HCEC 1CT (cell line): Measurements from ENCODE around the gene H1-8.

ENCODE experiments used
- DNase-seq: peaks from one replicate; pipeline ENCODE4 v3.0.0-alpha.2; 2017

Gene H1-8

DNA sequence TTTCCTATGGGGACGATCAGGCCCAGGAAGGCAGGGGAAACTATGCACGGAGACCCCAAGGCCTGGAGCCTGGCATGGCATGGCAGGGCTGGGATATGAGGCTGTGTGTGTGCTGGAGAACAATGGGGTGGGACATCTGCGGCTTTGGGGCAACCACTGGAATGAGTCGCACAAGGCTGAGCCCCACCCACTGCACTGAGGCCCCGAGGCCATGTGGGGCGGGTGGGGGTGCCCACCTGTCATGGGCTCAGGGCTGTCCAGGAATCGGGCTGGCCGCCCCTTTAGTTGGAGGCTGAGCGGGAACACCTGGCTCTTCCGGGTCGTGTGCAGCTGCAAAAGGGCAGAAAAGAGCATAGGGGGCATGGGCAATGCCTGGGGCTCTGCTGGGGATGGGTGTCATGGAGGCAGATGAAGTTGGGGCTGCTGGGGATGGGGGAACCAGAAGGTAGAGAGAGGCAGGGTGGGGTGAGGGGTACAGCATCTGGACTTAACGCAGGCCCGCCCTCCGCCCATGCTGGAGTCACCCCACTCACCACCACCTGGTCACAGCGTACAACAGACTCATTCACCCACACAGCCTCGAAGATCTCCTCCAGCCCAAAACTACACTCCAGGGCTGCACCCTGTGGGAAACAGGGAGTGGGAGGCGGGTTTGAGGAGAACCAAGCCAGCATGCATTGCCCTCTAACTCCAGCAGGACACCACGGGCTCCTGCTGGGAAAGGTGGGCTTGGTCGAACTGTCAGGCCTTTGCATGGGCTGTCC, 32.4 kb downstream of the H1-8 start:
- no peak for DNase-seq

DNA sequence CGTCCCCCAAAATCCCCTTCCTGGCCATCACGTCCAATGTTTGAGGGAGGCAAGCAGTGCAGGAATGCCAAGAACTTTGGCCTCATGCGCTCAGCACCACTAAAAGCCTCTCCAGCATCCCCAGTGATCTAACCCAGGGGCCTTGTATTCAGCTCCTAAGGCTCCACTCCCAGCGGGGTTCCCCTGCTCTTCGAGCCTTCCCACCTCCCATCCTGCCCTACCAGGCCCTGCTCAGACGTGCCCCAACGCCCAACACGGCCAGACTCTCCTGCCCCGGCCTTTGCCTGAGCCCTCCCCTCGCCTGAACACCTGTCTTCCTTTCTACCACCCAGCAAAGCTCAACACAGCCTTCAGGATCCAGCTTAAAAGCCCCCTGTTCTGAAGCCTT, 33.0 kb downstream of the H1-8 start:
- no peak for DNase-seq

DNA sequence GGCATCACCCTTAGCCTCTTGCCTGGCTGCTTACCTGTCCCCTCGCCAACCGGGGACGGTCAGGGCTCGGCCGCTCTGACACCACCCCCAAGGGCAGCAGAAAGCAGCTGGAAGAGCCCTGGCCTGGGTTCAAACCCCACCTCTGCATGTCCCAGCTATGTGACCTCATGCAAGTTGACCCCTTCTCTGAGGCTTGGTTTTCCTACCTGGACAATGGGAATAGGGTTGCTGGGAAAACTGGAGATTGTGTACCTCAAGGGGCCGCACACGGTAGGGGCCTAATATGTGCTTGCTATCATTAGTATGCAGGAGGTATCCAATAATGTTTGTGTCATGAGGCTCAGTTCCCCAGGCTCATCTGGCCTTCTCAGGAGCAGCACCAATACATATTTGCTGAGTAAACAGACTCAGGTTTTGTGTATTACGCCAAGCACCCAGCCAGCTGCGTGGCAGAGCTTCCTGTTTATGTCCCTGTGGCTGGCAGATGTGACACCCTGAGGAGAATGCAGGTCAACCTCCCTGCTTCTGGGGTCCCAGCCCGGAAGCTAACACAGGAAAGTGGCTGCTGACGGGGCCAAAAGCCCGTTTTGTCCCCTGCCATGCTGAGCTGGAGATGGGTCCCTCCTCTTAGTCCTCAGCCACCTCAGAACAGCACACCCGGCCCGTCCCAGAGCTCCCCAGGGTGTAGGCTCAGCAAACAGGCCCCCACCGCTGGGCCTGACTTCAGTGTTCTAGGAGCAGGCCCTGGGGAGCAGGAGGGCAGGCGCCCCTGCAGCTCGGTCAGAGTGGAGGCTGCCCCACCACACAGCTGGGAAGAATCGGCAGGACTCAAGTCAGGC, 33.8 kb downstream of the H1-8 start:
- no peak for DNase-seq

DNA sequence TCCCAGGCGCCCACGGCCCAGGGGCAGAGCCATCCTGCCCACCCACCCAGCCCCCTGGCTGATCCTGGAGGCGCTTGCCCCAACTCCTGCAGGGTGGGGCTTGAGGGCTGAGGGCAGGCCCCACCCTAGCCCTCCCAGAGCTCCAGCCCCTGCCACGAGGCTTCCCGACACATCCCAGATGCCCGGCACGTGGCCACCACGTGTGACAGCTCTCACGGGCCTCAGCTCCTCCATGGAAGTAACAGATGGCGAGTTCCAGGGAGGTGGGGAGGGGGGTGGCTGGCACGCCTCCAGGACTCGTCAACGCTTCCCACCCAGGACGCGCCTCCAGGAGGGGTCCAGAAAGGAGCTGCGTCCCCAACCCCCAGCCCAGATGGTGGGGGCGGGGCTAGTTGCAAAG, 34.4 kb downstream of the H1-8 start:
- no peak for DNase-seq

DNA sequence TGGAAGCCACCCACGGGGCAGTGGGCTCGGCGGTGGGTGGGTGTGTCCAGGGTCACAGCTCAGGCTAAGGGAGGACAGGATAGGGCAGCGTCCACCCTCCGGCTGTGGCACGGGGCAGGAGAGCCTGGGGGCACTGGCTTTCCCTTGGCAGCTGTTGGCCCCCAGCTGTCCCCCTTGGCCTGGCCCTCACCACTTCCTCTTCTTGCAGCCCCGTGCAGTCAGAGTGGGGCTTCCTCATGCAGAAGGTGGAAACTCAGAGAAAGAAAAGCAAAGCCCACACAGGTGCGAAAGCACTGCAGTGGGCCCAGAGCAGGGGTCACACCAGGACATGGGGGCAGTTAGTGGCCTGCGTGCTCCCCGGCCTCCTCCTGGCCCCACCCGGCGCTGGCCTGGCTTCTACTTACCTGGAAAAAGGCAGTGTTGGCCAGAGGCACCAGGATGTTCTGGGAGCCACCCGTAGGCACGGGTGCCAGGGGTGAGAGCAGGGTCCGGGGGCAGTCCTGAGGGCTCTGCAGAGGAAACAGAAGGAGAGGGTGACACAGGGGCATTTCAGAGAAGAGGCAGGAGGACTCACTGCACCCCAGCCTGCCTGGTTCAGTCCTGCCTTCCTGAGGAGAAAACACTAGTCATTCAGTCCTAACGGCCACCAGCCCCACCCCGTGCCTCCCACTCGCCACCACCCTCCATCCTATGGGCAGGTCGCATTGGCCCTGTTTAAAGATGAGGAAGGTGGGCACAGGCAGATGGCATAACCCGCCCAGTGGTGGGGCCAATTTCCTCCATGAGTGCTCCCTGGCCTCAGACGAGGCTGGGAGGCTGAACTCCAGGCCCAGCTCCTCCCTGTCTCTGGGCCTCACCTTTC, 35.2 kb downstream of the H1-8 start:
- DNase-seq: no peak

DNA sequence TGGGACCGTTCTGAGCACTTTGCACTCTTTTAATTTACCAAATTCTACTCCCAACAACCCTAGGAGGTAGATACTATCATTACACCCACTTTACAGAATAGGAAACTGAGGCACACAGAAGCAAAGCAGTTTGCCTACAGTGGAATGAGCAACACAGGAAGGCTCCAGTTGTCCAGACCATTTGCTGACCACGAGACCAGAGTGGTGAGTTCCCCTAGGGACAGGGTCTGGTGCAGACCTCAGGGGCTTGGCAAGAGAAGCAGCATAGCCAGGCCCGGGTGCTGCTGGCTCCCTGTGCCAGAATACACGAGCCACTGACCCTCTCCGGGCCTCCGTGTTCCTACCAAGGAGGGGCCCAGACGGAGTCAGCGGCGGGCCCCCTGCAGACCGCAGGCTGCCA, 37.0 kb downstream of the H1-8 start:
- DNase-seq: no peak

DNA sequence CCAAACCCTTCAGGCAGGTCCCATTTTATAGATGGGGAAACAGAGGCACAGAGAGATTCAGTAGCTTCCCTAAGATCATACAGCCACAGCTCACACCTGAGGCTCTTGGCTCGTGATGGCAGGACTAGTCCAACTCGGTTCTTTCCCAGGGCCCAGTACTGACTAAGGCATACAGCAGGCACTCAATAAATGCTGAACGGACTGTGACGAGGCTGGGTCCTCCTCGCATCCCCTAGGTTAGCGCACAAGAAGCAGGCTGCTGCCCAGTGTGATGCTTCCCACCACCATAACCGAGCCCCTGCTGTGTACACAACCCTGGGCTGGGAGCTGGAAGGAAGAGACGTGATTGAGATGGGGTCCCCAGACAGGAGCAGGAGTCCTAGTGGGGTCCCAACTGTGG, 38.6 kb downstream of the H1-8 start:
- no peak for DNase-seq

DNA sequence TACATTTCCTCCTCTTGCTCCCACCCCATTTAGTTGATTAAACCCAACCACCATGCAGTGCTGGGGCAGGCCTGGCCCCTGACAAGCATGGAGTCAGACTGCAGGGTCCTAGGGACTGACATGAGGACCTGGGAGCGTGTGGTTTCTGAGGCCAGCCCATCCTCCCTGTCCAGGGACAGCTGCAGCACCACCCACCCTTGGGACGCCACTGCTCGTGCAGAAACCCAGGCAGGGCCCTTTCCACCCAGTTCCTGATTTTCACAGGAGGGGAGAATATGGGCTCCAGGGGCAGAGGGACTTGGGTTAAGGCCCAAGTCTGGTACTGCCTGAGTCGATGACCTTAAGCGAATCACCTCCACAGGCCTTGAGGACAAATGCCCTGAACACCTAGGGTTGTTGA, 39.8 kb downstream of the H1-8 start:
- no peak for DNase-seq

DNA sequence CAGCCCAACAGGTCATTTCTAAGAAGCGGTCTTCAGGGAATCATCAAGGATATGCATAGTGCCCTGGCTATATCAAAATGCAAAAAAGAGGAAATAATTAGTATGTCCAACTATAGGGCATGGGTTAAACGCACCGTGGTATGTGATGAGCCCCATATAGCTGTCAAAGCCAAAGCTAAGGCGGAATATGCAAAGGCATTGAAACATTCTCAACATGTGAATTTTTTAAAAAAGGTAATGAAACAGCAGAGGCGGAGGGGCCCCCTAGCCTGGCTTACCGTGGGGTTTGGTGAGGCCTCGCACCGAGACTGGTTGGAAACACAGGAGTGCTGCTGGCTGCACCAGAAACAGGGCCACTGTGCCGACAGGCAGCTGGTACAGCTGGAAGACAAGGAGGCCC, 40.3 kb downstream of the H1-8 start:
- no peak for DNase-seq

DNA sequence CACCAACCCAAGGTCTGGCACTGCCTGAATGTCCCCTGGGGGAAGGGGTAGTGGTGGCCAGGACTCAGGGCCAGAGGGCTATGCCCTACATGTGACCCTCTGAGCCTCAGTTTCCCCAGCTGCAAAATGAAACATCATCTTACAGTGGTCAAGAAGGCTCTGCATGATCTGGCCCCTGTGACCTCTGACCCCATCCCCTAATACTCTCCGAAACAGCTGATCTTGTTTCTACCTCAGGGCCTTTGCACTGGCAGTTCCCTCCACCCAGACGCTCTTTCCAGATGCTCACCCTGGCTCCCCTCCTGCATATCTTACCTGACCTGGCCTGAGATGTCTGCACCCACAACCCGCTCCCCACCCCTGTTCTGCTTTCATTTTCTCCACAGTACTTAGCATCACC, 41.7 kb downstream of the H1-8 start:
- DNase-seq: no peak

DNA sequence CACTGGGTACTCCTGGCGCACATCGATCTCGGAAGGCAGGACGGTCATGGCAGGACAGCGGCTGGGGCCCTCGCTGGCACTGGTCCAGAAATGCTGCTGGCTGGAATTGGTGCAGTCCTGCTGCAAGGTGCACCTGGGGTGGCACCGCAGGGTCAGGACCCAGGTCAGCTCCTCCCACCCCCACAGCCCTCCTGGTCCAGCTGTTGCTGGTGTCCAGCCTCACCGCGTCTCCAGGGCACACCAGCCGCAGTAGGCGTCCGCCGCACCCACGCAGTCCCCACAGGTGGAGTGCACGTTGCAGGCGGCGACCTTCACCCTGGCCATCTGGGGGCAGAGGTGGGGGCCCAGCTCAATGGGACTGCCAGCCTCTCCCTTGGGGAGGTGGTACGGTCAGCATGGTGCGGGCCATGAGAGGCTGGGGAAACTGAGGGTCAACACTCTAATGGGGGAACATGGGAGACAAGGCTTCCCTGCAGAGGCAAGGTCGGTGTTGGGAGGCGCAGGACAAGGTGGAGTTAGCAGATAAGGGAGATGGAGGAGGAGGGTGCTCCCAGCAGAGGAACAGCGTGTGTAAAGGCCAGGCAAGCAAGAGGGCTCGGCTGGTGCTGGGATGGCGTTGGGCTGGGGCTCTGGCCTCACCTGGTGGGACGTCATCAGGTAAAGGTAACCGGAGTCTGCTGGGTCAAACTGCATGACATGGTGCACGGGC, 43.1 kb downstream of the H1-8 start:
- no peak for DNase-seq

DNA sequence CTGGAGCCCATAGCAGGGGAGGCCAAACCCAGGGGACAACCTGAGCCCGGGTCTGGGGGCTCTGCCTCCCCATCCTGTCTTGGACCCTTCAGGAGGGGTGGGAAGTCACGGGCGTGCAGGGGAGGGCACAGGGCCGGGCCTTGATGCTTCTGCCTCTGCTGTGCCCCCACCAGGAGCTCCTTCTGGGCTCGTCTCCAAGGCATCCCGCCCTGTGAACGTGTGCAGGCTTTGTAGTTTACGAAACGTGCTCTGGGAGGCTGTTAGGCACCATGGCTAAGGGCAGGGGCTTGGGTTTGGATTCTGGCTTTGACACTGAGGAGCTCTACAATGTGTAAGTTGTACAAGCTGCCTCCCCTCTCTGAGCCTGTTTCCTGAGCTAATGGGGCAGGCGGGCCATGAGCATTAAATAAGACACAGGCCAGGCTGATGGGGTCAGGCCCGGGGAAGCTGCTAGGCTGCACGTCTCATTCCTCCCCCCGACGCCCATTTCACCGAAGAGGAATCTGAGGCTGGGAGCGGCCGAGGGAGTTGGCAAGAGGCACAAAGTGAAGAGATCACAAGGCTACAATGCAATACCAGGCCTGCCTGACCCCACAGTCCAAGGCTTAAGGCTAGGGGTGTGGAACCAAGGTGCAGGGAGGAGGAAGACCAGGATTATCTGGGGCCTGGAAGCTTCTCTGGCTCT, 43.9 kb downstream of the H1-8 start:
- no peak for DNase-seq

DNA sequence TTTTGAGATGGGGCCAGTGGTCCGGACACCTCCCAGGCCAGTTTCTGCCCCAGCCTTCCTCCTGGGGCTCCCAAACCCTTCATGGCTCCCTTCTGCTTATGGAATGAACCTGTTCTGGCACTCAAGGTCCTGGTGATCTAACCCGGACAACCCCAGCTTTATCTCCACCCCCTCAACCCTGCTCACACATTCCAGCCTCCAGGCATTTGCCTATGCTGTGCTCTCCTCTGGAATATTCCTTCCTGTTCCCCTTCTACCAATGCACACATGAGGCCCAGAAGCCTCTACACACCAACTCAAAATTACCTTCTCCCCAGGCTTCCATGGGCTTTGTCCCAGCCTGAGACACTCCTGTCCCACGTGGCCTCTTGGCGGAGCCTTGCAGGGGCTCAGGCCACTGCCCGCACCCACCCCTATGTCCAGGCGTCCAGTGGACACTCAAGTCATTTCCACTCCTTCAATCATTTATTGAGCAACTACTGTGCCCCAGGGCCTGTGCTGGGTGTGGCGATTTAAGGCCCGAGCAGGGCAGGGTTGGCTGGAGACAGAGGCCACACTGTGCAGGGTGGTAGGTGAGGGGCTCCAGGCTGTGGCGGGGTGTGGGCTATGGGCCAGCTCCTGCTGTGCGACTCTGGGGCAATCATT, 44.7 kb downstream of the H1-8 start:
- no peak for DNase-seq

DNA sequence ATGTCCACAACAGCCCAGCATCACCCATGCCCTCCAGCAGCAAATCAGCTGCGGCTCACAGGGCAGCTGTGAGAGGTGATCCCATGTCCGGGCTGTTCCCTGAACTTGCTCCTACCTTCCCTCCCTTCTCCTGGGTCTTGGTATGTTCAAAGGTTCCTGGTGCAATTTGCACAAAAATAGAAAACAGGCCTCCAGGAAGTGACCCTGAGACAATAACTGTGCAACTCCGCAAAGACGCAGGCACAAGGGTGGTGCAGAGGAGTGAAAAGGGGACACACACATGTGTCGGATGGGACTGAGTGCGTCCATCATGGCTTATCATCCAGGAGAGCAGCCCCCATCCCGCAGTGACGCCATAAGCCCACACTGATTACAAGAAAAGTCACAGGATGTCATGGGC, 47.2 kb downstream of the H1-8 start:
- DNase-seq: no peak

DNA sequence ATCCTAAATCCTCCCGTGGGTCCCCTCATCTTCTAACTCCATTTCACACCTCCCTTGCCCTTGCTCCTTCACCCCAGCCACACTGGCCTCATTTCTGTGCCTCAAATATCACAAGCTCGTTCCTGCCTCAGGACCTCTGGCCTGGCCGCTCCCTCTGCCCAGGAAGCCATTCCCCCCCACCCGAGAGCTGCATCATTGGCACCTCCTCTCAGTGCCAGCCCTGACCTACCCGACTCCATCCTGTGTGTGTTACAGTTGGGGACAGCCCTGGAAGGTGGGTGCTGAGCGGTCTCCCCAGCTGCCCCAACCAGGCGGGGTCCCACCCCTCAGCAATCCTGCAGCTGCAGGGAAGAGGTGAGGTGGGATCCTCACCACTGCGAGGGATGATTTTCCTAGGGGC, 49.0 kb downstream of the H1-8 start:
- no peak for DNase-seq

DNA sequence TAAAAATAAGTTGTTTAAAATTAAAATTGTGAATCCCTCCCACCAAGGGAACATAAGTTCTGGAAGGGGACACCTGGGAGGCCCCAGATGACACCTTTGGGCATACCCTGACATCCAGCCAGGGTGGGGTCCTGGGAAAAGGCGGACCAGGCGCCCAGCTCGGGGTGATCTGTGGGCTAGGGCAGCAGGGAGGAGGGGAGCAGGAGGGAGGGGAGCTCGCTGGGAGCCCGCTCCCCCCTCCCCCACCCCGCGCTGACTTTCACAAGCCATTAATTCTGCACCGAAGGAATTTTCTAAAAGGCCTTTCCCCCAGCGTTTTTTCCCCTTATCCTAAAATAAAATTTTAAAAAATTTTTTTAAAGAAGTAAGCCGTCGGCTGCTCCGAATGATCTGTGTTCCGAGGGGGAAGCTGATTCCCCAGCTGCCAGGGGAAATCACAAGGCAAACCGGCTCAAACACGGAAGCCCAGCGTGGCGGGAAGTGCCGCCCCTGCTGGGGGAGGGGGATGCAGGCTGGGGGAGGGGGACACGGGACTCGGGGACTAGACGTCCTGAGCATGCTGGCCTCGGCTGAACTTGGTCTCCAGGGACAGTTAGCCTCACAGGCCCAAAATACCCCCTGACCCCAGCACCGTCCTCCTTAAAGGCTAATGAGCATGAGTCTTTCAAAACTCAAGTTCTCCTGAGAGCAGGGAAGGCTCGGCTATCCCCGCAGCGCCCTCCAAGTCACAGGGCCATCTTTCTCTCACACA, 49.6 kb downstream of the H1-8 start:
- no peak for DNase-seq

DNA sequence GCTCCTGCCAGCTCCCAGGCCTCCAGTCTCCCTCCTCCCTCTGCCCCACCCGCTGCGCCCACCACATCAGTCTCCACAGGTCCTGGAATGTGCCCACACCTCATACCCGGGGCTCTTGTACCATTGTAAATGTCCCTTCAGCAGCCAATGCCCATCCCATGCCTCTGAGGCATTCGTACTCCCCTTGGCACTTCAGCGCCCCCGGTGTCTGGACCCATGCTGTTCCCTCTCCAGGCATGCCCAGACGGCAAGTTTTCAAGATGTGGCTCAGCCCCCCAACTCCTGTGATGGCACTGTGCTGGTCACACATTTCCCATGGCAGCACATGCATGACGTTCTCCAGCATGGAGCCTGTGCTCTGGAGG, 50.2 kb downstream of the H1-8 start:
- no peak for DNase-seq

DNA sequence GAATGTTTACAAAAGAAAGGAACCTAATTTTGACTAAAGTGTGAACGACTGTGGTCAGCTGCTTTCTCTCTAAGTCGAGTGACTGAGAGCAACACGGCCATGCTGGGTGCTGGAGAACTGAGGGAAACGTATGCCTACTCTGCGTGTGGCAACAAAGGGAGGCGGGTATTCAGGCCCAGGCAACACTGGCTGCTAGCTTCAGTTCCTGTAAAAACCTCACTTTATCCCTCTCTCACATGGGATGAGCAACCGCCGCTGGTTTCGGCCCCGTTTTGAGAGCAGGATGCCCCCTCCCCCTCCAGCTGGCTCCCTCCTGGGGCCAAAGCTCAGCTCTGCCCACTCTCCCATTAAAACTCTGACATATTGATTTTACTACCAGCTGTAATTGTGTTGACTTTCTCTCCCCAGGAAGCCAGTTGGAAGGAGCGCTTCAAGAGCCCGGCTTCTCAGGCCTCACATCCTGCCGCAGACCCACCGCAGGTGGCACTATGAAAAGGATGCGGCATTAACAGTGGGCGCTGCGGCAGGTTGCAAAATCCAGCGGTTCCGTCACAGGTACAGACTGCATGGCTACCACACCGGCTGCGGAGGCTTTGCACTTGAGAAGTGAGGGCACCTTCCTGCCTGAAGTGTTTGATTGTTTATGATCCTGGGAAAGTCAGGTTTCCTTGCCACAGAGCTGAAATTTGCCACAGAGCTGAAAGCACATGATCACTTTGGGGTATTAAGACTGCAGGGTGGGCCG, 50.8 kb downstream of the H1-8 start:
- DNase-seq: no peak

DNA sequence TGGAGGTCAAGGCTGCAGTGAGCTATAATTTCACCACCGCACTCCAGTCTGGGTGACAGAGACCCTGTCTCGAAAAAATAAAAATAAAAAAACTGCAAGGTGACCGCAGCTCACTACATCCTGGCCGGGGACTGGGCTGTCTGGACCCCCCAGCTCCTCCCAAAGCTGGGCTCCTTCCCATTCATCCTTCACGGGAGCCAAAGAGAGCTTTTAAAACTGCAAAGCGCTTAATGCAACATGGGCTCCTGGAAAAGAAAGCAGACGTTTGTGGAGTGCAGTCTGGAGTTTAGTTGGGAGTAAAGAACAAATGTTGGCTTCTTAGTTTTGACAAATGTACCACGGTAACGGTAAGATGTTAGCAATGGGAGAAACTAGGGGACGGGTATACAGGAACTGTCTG, 51.4 kb downstream of the H1-8 start:
- no peak for DNase-seq

DNA sequence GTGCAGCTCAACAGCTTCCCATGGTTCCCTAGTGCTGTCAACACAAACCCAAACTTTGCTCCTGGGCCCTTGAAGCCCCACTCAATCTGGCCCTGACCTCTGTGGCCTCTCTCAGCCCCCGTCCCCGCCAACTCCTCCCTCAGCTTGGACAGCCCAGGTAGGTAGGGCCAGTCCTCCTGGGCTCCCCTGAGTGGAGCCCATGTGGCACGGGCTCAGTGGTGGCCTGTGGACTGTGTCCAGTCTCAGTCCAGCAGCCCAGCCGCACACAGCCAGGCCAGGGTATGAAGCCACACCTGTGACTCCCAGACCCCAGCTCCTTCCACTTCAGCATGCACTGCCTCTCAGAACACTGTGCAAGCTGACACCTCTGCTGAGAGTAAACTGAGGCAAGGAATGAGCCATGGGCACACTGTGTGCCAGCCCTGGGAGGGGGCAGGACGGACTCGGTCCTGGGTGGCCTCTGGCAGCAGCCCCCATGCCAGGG, 52.0 kb downstream of the H1-8 start:
- no peak for DNase-seq
